Small intestine (tissue), 7 donors: ENCODE data around the gene NCR3LG1. TPM values are rescaled to one million over a fixed set of nuclear protein-coding genes. Genes with fewer than 3 reads are reported as not detected.
A peak's percentile ranks its signal among the peaks of the same experiment; 100 is the strongest.
"Not testable (repeated sequence)": the region's sequence is repeated elsewhere in the genome, so short reads cannot be mapped to it uniquely, and the experiment has no call there.

ENCODE experiments used
- DNase-seq, 2 donors: peaks; one replicate each; pipeline versions ENCODE4 v3.0.0 to v3.0.0-alpha.2; 2013
- FAIRE-seq: peaks from 2 replicates; lab custom pipeline; 2012; peaks lifted over from hg19 to GRCh38; lab: Jason Lieb, UNC
- H3K27ac ChIP-seq, 3 donors: one replicate each; pipeline ENCODE4 v1.5.1; 2013; ENCODE audit warnings: low read length in 2 of 3, mild to moderate bottlenecking in 2 of 3, control low read depth in 1 of 3, inconsistent platforms in 1 of 3, low read depth in 1 of 3, moderate library complexity in 1 of 3
- H3K27me3 ChIP-seq, 3 donors: one replicate each; pipeline ENCODE4 v1.6.1; 2013; ENCODE audit warnings: low read length in 3 of 3, inconsistent platforms in 1 of 3; ENCODE audit not compliant: control insufficient read depth in 3 of 3, insufficient read depth in 3 of 3
- H3K36me3 ChIP-seq, 3 donors: one replicate each; pipeline ENCODE4 v1.6.1; 2013; ENCODE audit warnings: low read length in 3 of 3, inconsistent platforms in 1 of 3, low read depth in 1 of 3, mild to moderate bottlenecking in 1 of 3, moderate library complexity in 1 of 3; ENCODE audit not compliant: control insufficient read depth in 3 of 3, insufficient read depth in 2 of 3
- H3K4me1 ChIP-seq, 3 donors: one replicate each; pipeline ENCODE4 v1.6.1; 2013; ENCODE audit warnings: low read length in 2 of 3, inconsistent platforms in 1 of 3, low read depth in 1 of 3, mild to moderate bottlenecking in 1 of 3, moderate library complexity in 1 of 3; ENCODE audit not compliant: control insufficient read depth in 3 of 3, insufficient read depth in 2 of 3
- H3K4me3 ChIP-seq, 3 donors: one replicate each; pipeline ENCODE4 v1.5.1; 2013; ENCODE audit warnings: low read length in 3 of 3, control low read depth in 1 of 3, inconsistent platforms in 1 of 3, low read depth in 1 of 3, mild to moderate bottlenecking in 1 of 3, moderate library complexity in 1 of 3
- H3K9me3 ChIP-seq, 2 donors: one replicate each; pipeline ENCODE4 v1.6.1; 2013; ENCODE audit warnings: low read depth in 1 of 2, low read length in 1 of 2; ENCODE audit not compliant: control insufficient read depth in 2 of 2, insufficient read depth in 1 of 2
- WGBS, 3 donors: extraction: QIAGEN DNeasy Blood & Tissue Kit; methylation state at CpG; one replicate each; pipeline ENCODE4 v1.1.7; 2013; 5-methylcytosine and 5-hydroxymethylcytosine counted together
- polyA plus RNA-seq, 4 donors: library from polyadenylated mRNA; stranded (reverse) in 3 of 4; unstranded in 1 of 4; fragments of 200-250 nt in 3 of 4; fragments of 120-200 nt in 1 of 4; gene quantifications; one replicate each; pipeline versions ENCODE4 v1.2.1 to v1.2.3, GENCODE V29; 2013
- donor health status: healthy with polysubstance abuse.
- donor health status: control.
- donor health status: control.
- donor health status: Bipolar disorder and iron deficiency.
- donor health status: healthy.

NCR3LG1 gene
- polyA plus RNA-seq, 4 donors: 0.22 to 19.8 (median 2.7) TPM

DNA sequence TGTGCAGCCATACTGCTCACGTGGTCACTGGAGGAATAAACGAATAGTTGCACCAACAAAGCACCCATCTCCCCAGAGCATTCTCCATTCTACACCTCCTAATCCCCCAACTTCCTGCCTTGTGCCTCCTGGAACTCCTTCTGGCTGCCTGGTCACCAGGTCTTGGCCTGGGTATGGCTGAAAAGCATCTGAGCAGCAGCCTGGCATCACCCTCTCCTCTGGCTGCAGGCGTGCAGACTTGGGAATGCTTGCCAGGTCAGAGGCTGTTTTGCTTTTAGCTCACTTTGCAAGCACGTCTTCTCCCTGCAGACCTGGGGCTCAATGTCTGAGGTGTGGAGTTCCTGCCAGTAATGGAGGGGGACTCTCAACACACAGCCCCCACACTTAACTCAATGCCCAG is 70.2 kb downstream of the NCR3LG1 start:
- H3K27ac ChIP-seq: no peak overlapping the region
- 63 to 76% (median 69%) methylated on average over 4 of the region's 4 CpGs for WGBS, 3 donors
- DNase-seq: no peak

DNA sequence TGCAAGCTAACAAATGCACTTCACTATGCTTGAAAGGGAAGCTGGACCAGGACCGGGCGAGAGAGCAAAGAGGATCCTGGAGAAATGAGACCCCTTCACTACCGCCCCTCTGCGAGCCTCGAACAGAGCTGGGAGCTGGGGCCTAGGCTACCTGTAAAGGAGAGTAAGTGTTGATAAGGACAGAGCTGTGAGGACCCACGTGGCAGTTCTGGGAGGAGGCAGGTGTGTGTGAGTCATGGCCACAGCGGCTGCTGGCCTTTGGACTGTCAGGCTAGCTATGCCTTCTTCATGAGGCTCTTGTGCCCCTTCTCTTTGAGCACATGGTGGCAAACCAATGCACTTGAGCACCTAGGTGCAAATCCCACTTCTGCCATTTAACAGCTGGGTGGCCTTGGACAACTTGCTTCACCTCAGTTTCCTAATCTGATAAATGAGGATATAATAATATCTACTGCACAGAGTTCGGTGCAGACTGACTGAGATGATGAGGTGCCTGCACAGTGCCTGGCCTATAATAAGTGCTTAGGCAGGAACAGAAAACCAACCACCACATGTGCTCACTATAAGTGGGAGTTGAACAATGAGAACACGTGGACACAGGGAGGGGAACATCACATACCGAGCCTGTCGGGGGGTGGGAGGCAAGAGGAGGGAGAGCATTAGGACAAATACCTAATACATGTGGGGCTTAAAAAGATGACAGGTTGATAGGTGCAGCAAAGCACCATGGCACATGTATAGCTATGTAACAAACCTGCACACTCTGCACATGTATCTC is 72.1 kb downstream of the NCR3LG1 start:
- Histone ChIP-seq H3K4me3 (no peak overlapping the region), H3K36me3 (no peaks in the 10 kb centered on the region), H3K27ac (peak overlapping the region in 1 of 3 donors; percentile 49), H3K27me3 (peaks cover 0 to 7% (median 0%) of the 10 kb centered on the region in 3 donors), H3K4me1 (peaks cover 0 to 16% (median 2%) of the 10 kb centered on the region in 3 donors), H3K9me3 (no peaks in the 10 kb centered on the region)
- peak; percentile 93 for DNase-seq
- FAIRE-seq: no peak
- 52 to 72% (median 57%) methylated on average over 11 of the region's 11 CpGs for WGBS, 3 donors

More for the DNA sequence above, 70.2 kb downstream of the NCR3LG1 start:
- Histone ChIP-seq H3K4me1 (peaks cover 0 to 16% (median 2%) of the 10 kb centered on the region in 3 donors), H3K9me3 (no peaks in the 10 kb centered on the region), H3K27me3 (peaks cover 0 to 7% (median 0%) of the 10 kb centered on the region in 3 donors), H3K4me3 (no peak overlapping the region), H3K36me3 (no peaks in the 10 kb centered on the region)
- FAIRE-seq: no peak

DNA sequence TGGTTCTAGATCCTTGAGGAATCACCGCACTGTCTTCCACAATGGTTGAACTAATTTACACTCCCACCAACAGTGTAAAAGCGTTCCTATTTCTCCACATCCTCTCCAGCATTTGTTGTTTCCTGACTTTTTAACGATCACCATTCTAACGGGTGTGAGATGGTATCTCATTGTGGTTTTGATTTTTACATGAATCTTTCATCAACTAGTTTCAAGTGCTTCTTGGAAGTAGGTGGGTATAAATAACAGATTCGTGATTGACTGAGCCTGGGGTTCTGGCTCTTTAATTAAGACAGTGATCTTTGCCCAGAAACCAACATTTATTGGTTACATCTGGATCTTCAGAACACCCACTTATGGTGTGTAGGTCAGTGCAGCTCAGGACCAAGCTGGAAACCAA is 74.6 kb downstream of the NCR3LG1 start:
- H3K27ac ChIP-seq, DNase-seq, H3K9me3 ChIP-seq, H3K27me3 ChIP-seq, H3K4me3 ChIP-seq, FAIRE-seq, H3K36me3 ChIP-seq: not testable (repeated sequence)
- peaks cover 0 to 16% (median 2%) of the 10 kb centered on the region in 3 donors for H3K4me1 ChIP-seq
- 56 to 84% (median 61%) methylated on average over 5 of the region's 5 CpGs for WGBS, 3 donors

Other genes with a start within 250 kb of the NCR3LG1 start
- gene PIK3C2A, start 143.8 kb upstream of the NCR3LG1 start, polyA plus RNA-seq: 10 to 100 TPM in 3 of 4 donors, 1 to 10 TPM in 1; 9.7 to 44.0 (median 13.1) TPM
- 10 to 100 TPM in 3 of 4 donors, 1 to 10 TPM in 1; 5.4 to 88.2 (median 27.7) TPM for gene NUCB2, start 75.1 kb upstream of the NCR3LG1 start, polyA plus RNA-seq
- 1 to 10 TPM in 2 of 4 donors, not detected in 2; 1.9 to 3.7 TPM for gene KCNJ11, start 36.9 kb downstream of the NCR3LG1 start, polyA plus RNA-seq
- 10 to 100 TPM in 1 of 4 donors, 1 to 10 TPM in 2, under 1 TPM in 1; 0.81 to 11.2 (median 3.6) TPM for gene ABCC8, start 125.0 kb downstream of the NCR3LG1 start, polyA plus RNA-seq
- 100 to 1,000 TPM in 3 of 4 donors, 10 to 100 TPM in 1; 86.2 to 309 (median 297) TPM for gene USH1C, start 192.6 kb downstream of the NCR3LG1 start, polyA plus RNA-seq
- gene OTOG, start 195.5 kb downstream of the NCR3LG1 start, polyA plus RNA-seq: under 1 TPM in 2 of 4 donors, not detected in 2; 0.04 TPM